ENCODE measurements around the gene HOXA5.
A peak's percentile ranks its signal among the peaks of the same experiment; 100 is the strongest.

Gene HOXA5

DNA sequence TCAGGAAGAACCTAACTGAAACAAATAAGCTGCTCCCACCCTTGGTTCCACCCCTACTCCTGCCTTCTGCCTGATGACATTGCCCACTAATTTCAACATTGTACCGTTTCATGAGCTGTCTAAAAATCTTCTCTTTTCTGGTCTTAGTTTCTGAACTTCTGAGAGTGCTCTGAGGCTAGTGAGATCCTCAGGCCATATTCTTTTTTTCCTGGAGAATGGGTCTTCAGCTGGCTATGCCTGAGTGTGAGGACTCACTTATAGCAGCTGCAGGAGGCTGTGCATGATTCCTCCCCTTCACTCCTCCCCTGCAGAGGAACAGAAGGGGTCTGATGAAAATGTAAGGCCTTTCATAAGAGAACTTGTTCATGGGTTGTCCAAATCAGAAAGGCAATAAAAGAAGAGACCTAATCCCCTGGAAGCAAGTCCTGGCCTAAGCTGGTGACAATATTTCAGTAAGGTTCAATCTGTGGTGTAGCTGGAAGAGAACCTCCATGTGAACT is 24.0 kb downstream of the HOXA5 start:
- no peak for DNase-seq
- H3K9me3 Mint-ChIP-seq = no peaks in the 10 kb centered on the region
- peak overlapping the region; percentile 98 for H3K4me3 Mint-ChIP-seq
- peaks cover 72% of the 10 kb centered on the region for H3K36me3 Mint-ChIP-seq (ENCODE audit: low read depth)
- H3K27ac Mint-ChIP-seq = peak overlapping the region; percentile 100
- TF ChIP-seq, protein P1, sequence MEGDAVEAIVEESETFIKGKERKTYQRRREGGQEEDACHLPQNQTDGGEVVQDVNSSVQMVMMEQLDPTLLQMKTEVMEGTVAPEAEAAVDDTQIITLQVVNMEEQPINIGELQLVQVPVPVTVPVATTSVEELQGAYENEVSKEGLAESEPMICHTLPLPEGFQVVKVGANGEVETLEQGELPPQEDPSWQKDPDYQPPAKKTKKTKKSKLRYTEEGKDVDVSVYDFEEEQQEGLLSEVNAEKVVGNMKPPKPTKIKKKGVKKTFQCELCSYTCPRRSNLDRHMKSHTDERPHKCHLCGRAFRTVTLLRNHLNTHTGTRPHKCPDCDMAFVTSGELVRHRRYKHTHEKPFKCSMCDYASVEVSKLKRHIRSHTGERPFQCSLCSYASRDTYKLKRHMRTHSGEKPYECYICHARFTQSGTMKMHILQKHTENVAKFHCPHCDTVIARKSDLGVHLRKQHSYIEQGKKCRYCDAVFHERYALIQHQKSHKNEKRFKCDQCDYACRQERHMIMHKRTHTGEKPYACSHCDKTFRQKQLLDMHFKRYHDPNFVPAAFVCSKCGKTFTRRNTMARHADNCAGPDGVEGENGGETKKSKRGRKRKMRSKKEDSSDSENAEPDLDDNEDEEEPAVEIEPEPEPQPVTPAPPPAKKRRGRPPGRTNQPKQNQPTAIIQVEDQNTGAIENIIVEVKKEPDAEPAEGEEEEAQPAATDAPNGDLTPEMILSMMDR (IDR thresholded peaks at IDR 0.05) = no peak
- H3K27me3 Mint-ChIP-seq (ENCODE audit: low read depth, poor library complexity) = peaks cover under 1% of the 10 kb centered on the region
- H3K4me1 Mint-ChIP-seq = peaks cover 69% of the 10 kb centered on the region

DNA sequence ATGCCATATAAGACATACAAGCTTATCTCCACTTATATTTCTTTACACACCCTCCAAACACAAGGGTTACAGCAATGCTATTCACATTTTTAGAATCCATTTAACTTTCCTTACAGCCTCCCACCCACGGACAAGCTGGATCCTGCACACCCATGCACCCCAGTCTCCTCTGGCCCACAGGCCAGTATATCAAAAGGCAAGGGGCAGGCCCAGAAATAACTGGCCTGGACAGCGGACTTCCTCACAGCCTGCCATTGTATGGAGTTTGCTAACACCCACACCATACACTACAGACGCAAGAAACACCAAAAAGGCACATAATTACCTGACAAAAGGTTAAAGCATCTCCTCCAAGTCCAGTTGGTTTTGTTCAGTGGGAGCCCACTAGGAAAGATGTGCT is 24.9 kb downstream of the HOXA5 start:
- TF ChIP-seq, protein P1 (IDR thresholded peaks at IDR 0.05) = no peak
- Mint-ChIP-seq H3K4me3 (peak overlapping the region; percentile 98), H3K27me3 (ENCODE audit: low read depth, poor library complexity) (peaks cover 4% of the 10 kb centered on the region), H3K9me3 (no peaks in the 10 kb centered on the region), H3K27ac (peak overlapping the region; percentile 100), H3K4me1 (peaks cover 62% of the 10 kb centered on the region), H3K36me3 (ENCODE audit: low read depth) (peaks cover 63% of the 10 kb centered on the region)
- no peak for DNase-seq

DNA sequence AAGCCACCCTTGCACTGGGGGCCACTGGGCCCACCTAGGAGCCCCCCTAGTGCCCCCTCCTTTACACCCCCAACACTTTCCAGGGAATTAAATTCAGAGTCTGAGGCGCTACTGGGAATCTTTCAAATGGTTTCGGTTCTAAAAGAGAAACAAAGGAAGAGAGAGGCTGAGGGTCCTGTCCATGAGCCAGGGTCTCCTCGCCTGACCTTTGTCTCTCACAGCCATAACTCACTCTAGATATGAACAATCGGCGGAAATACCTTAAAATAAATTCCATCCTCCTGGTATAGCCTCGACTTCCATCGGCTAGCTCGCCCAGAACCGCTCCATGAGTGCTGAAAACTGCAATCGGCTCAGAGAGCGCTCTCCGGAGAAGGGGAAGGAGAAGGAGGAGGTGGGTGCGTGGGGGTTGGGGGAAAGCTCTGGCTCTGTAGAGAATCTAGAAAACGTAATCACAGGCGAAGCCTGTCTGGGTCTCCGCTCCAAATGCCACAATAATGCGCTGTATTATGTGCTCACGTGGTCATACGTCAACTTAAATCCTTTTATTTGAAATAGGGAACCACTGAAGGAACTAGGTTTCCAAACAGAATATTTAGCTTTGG is 25.5 kb downstream of the HOXA5 start:
- TF ChIP-seq, protein P1 (IDR thresholded peaks at IDR 0.05) = no peak
- peaks cover 56% of the 10 kb centered on the region for H3K4me1 Mint-ChIP-seq
- H3K36me3 Mint-ChIP-seq (ENCODE audit: low read depth) = peaks cover 66% of the 10 kb centered on the region
- H3K4me3 Mint-ChIP-seq = peak overlapping the region; percentile 98
- no peaks in the 10 kb centered on the region for H3K9me3 Mint-ChIP-seq
- H3K27ac Mint-ChIP-seq = peak overlapping the region; percentile 100
- peak; percentile 43 for DNase-seq
- peaks cover 4% of the 10 kb centered on the region for H3K27me3 Mint-ChIP-seq (ENCODE audit: low read depth, poor library complexity)

DNA sequence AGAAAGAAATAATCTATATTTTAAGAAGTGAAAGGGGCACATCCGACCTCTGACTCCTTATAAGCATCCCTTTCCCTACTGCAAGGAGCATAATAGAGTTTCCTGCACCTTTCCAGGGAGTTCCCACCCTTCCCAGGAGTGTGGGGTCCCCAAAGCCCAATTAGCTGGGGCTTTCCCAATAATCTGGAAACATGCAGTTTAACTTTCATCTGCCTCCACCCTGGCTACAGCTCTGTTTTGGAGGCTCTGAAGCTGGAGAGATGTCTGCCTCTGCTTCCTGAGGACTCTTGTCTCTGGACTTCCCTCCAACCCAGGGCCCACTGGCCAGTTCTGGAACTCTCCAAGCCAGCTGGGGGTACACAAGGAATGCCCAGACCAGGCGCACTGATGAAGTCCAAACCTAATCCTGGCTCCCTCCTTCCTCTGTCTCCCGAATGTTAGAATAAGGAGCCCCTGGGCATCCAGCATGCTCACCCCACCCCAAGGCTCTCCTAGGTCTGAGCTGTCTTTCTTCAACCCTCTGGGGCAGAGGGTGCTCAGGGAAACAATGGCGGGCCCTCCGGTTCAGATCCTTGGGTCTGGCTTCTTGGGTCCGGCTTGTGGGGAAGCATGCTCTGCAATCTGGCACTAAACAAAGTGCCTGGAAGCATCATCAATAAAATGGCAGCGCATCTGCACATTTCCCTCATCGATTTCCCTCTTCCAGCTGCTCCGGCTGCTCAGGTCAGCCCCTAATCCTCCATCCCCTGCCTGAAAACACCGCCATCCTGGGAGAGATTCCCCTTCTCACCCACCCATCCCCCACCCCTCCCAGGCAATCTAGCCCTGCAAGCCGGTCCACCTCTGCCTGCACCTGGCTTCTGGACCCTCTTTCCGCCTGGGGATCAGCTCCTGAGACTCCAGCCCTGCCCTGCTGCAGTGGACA is 26.3 kb downstream of the HOXA5 start:
- H3K4me3 Mint-ChIP-seq = peak overlapping the region; percentile 98
- peaks cover 60% of the 10 kb centered on the region for H3K36me3 Mint-ChIP-seq (ENCODE audit: low read depth)
- TF ChIP-seq, protein P1 (IDR thresholded peaks at IDR 0.05) = no peak
- H3K27me3 Mint-ChIP-seq (ENCODE audit: low read depth, poor library complexity) = peaks cover 4% of the 10 kb centered on the region
- peak; percentile 23 for DNase-seq
- H3K9me3 Mint-ChIP-seq = no peaks in the 10 kb centered on the region
- peak overlapping the region; percentile 100 for H3K27ac Mint-ChIP-seq
- H3K4me1 Mint-ChIP-seq = peaks cover 50% of the 10 kb centered on the region

DNA sequence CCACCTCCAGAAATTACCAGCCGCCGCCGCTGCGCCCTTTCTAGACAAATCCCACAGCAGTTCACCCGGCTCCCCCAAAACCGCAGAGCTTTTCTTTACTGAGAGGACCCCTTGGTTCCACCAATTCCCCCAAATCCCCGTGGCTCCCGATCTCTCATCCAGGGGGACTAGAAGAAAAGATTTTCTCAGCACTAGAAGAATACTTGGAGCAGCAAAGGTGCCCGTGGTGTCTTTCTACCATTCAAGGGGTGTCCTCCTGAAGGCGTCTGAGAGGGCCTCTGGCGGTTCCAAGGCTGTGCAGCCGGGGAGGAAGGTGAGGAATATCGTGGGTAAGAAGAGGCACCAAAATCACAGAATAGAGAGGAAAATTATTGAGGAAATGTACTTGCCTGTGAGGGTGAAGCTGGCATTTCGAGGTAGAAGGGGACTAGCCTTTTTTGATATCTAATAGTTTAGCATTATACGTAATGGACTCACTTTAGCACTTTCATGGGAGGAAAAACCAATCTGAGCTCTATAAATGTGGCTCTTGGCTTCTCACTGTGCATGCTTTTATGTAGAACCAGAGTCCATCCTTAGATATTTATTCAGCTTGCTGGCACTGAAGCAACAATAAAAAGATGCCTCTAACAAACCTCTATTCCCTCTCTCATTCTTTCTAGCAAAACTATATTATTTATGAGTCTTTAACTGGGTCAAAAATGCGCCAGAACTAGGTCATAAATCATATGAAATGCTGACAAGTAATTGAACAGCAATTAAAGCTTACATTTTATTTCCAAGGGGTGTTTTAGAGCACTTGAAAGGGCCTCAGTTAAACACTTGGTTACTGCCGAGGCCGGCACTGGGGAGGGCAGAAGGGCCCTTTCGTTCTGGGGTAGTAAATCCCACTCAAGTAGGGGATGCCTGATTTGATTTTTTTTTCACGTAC is 27.2 kb downstream of the HOXA5 start:
- DNase-seq = peak; percentile 18
- Mint-ChIP-seq H3K27ac (peak overlapping the region; percentile 100), H3K36me3 (ENCODE audit: low read depth) (peaks cover 62% of the 10 kb centered on the region), H3K4me3 (peak overlapping the region; percentile 98), H3K9me3 (no peaks in the 10 kb centered on the region), H3K27me3 (ENCODE audit: low read depth, poor library complexity) (peaks cover 4% of the 10 kb centered on the region), H3K4me1 (peaks cover 50% of the 10 kb centered on the region)
- TF ChIP-seq, protein P1 (IDR thresholded peaks at IDR 0.05) = no peak

Data from nephron progenitor cell (in vitro differentiated cells).